Mesenchymal stem cell (in vitro differentiated cells and primary cell): ENCODE data around the gene OR5H15.

Source experiments
- DNase-seq: peaks from one replicate; pipeline ENCODE4 v3.0.0-alpha.2; 2013
- H2AFZ ChIP-seq: one replicate; pipeline ENCODE4 v1.6.1; 2013; ENCODE audit warnings: low read depth, mild to moderate bottlenecking, control low read depth, inconsistent platforms, low read length, moderate library complexity
- H2AK5ac ChIP-seq: 2 replicates; pipeline ENCODE4 v1.6.1; 2013; ENCODE audit warnings: low read length, moderate library complexity, mild to moderate bottlenecking, inconsistent platforms; ENCODE audit not compliant: severe bottlenecking
- H2BK120ac ChIP-seq: one replicate; pipeline ENCODE4 v1.6.1; 2013; ENCODE audit warnings: low read depth, mild to moderate bottlenecking, inconsistent platforms, low read length, moderate library complexity
- H2BK12ac ChIP-seq, 2 experiments: one replicate each; pipeline ENCODE4 v1.6.1; 2013; ENCODE audit warnings: inconsistent platforms in 2 of 2, low read length in 2 of 2, mild to moderate bottlenecking in 2 of 2, moderate library complexity in 2 of 2, control low read depth in 1 of 2
- H2BK15ac ChIP-seq: one replicate; pipeline ENCODE4 v1.6.1; 2013; ENCODE audit warnings: mild to moderate bottlenecking, low read depth, inconsistent platforms; ENCODE audit not compliant: poor library complexity, severe bottlenecking
- H2BK5ac ChIP-seq: 2 replicates; pipeline ENCODE4 v1.6.1; 2013; ENCODE audit warnings: low read depth, mild to moderate bottlenecking, low read length, control low read depth, inconsistent platforms; ENCODE audit not compliant: poor library complexity, severe bottlenecking
- H3K14ac ChIP-seq, 2 experiments: one replicate each; pipeline ENCODE4 v1.6.1; 2013; ENCODE audit warnings: inconsistent platforms in 2 of 2, low read length in 2 of 2, control low read depth in 1 of 2, mild to moderate bottlenecking in 1 of 2, moderate library complexity in 1 of 2
- H3K18ac ChIP-seq, 2 experiments: one replicate each; pipeline ENCODE4 v1.6.1; 2013; ENCODE audit warnings: inconsistent platforms in 2 of 2, low read length in 2 of 2, control low read depth in 1 of 2, low read depth in 1 of 2, mild to moderate bottlenecking in 1 of 2
- H3K23ac ChIP-seq, 2 experiments: one replicate each; pipeline ENCODE4 v1.6.1; 2013; ENCODE audit warnings: inconsistent platforms in 2 of 2, low read length in 2 of 2, mild to moderate bottlenecking in 2 of 2, moderate library complexity in 2 of 2, control low read depth in 1 of 2
- H3K27ac ChIP-seq: 2 replicates; pipeline ENCODE4 v1.5.1; 2013; ENCODE audit warnings: mild to moderate bottlenecking, moderate library complexity, low read length, control low read depth, inconsistent platforms; ENCODE audit not compliant: poor library complexity, severe bottlenecking
- H3K27me3 ChIP-seq, 2 experiments: 2 replicates each; pipeline versions ENCODE4 v1.6.1 to v1.7.0; 2013; ENCODE audit warnings: low read length in 2 of 2, mild to moderate bottlenecking in 2 of 2, moderate library complexity in 2 of 2, control low read depth in 1 of 2, inconsistent platforms in 1 of 2; ENCODE audit not compliant: control insufficient read depth in 1 of 2, insufficient read depth in 1 of 2
- H3K36me3 ChIP-seq, 2 experiments: 2 replicates each; pipeline versions ENCODE4 v1.6.1 to v1.7.0; 2013; ENCODE audit warnings: low read length in 2 of 2, control low read depth in 1 of 2, inconsistent platforms in 1 of 2, low read depth in 1 of 2, mild to moderate bottlenecking in 1 of 2; ENCODE audit not compliant: insufficient read depth in 2 of 2, control insufficient read depth in 1 of 2
- H3K4ac ChIP-seq, 2 experiments: one replicate each; pipeline ENCODE4 v1.6.1; 2013; ENCODE audit warnings: inconsistent platforms in 2 of 2, low read length in 2 of 2, mild to moderate bottlenecking in 2 of 2, moderate library complexity in 2 of 2, control low read depth in 1 of 2, low read depth in 1 of 2
- H3K4me1 ChIP-seq: 2 replicates; pipeline ENCODE4 v1.6.1; 2013; ENCODE audit warnings: low read depth, low read length, control low read depth; ENCODE audit not compliant: control insufficient read depth, insufficient read depth
- H3K4me2 ChIP-seq: 2 replicates; pipeline ENCODE4 v1.6.1; 2013; ENCODE audit warnings: low read length, mild to moderate bottlenecking, inconsistent platforms; ENCODE audit not compliant: poor library complexity, severe bottlenecking
- H3K4me3 ChIP-seq, 2 experiments: 2 replicates each; pipeline versions ENCODE4 v1.5.1 to v1.7.0; 2013; ENCODE audit warnings: low read length in 2 of 2, mild to moderate bottlenecking in 2 of 2, control low read depth in 1 of 2, low read depth in 1 of 2; ENCODE audit not compliant: insufficient read depth in 1 of 2
- H3K79me1 ChIP-seq: replicated peaks from 2 replicates; pipeline ENCODE4 v1.6.1; 2013; ENCODE audit warnings: mild to moderate bottlenecking, control low read depth, low read length, inconsistent platforms; ENCODE audit not compliant: poor library complexity, severe bottlenecking
- H3K9ac ChIP-seq: 2 replicates; pipeline ENCODE4 v1.7.0; 2013; ENCODE audit warnings: mild to moderate bottlenecking, low read length, moderate library complexity
- H3K9me3 ChIP-seq: 2 replicates; pipeline ENCODE4 v1.7.0; 2013; ENCODE audit warnings: mild to moderate bottlenecking, low read length; ENCODE audit not compliant: control insufficient read depth
- H4K8ac ChIP-seq: one replicate; pipeline ENCODE4 v1.6.1; 2013; ENCODE audit warnings: inconsistent platforms, mild to moderate bottlenecking, low read length, moderate library complexity
- H4K91ac ChIP-seq: one replicate; pipeline ENCODE4 v1.6.1; 2013; ENCODE audit warnings: mild to moderate bottlenecking, low read length, inconsistent platforms
- WGBS: methylation state at CpG from one replicate; pipeline ENCODE4 v1.1.7; 2013; ENCODE audit warnings: mixed read lengths; 5-methylcytosine and 5-hydroxymethylcytosine counted together

OR5H15 gene

DNA sequence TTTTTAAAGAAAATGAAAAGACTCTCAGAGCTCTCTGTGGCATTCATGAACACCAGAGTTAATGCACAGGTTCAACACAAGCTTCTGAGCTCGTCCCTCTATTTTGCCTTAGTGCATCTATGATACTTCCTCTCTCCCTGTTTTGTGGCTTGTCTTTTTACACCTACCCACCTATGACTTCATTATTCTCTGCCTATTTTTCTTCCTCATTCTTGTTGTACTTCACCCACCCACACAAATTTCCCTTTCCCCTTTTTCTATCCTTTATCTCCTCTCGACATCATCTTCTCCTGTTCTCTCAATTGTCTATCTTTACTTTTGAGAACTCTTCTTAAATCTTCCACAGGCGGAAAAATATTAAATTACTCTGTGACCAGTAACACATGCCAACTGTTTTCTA lies 48.6 kb downstream of the OR5H15 start:
- Histone ChIP-seq H3K14ac (no peak overlapping the region), H3K36me3 (no peaks in the 10 kb centered on the region), H3K27me3 (no peaks in the 10 kb centered on the region), H3K4me3 (no peak overlapping the region), H2BK5ac (no peak overlapping the region), H3K4me1 (no peaks in the 10 kb centered on the region), H2AFZ (no peak overlapping the region), H3K4ac (no peak overlapping the region), H4K8ac (no peak overlapping the region), H3K9me3 (no peaks in the 10 kb centered on the region), H2BK15ac (no peak overlapping the region), H3K23ac (no peak overlapping the region), H3K18ac (no peak overlapping the region), H3K4me2 (no peak overlapping the region), H4K91ac (no peak overlapping the region), H3K79me1 (no peaks in the 10 kb centered on the region), H2AK5ac (no peak overlapping the region), H3K27ac (no peak overlapping the region), H2BK120ac (no peak overlapping the region), H3K9ac (no peak overlapping the region), H2BK12ac (no peak overlapping the region)
- DNase-seq = no peak
- 77% methylated on average over 3 of the region's 3 CpGs for WGBS
